Measurements from ENCODE around the gene ZNF444. TPM values are rescaled to one million over a fixed set of nuclear protein-coding genes. Genes with fewer than 3 reads are reported as not detected.
"Not testable (repeated sequence)": the region's sequence is repeated elsewhere in the genome, so short reads cannot be mapped to it uniquely, and the experiment has no call there.

The ZNF444 gene
- total RNA-seq, 2 donors from 2014 or later: 24.8 to 29.5 TPM

GRCh38 chr19:56105831-56106396 is 35.2 kb upstream of the ZNF444 start:
- intact Hi-C loops (cut with DNase I, micrococcal nuclease); DNase-seq: not testable (repeated sequence)
- ATAC-seq: peak; percentile 1

DNA sequence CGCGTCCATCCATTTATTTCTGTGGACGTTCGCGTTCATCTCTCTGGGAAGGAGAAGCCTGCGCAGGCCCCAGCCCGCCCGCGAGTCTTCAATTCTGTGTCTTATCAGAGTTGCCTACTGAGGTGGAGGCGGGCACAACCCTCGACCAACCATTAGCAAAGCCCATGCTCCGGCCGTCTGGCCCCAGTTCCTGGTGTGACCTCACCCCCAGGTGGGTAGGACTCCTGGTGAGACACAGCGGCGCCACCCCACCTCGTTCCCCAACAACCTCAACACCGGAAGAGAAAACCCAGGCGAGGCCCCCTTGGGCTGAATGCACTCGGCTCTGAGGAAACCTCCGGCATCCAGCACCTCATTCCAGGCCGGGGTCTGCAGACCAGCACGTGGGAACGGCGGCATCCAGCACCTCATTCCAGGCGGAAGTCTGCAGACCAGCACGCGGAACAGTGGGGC is 34.7 kb upstream of the ZNF444 start:
- intact Hi-C loops (cut with DNase I, micrococcal nuclease): no loop called here
- DNase-seq (peak; percentile 76 to 90), ATAC-seq (peak; percentile 62)

- intact Hi-C loops (cut with DNase I, micrococcal nuclease): no loop called here
- no peak for ATAC-seq
These were observed 34.1 kb upstream of the ZNF444 start for GRCh38 chr19:56106993-56107392.

DNA sequence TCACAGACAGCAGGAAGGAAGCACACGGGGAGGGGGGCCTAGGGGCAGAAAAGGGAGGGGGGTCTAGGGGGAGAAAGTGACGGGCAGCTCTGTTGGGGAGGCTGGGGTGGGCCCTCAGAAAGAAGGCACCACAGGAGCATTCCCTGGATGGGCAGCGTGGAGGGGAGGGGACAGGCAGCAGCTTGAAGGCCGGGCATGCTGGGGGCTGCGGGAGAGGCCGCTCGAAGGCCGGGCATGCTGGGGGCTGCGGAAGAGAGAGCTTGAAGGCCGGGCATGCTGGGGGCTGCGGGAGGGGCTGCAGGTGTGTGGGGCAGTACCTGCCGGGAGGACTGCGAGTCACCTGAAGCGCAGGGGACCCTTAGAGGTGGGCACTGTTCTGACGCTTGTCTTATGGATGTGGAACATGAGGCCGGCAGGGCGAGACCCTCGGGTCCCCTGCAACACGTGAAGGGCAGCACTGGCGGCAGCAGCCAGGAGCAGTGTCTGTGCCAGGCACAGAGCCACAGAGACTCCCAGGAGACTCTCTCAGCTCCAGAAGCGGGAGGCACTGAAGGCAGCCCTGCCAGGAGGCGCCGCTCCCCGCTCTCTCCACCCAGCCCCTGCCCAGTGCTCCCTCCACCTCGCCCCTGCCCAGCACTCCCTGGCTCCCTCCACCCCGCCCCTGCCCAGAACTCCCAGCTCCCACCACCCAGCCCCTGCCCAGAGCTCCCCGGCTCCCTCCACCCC is 33.3 kb upstream of the ZNF444 start:
- intact Hi-C loops (cut with DNase I, micrococcal nuclease): no loop called here

More at GRCh38 chr19:56106993-56107392, 34.1 kb upstream of the ZNF444 start:
- DNase-seq: no peak

GRCh38 chr19:56108447-56109195 is 32.5 kb upstream of the ZNF444 start:
- ATAC-seq (no peak), DNase-seq (peak in 1 of 2 donors; percentile 42)
- intact Hi-C loops (cut with DNase I, micrococcal nuclease): no loop called here

More for the DNA sequence above, 33.3 kb upstream of the ZNF444 start:
- DNase-seq (peak; percentile 62 to 70), ATAC-seq (peak; percentile 44)

DNA sequence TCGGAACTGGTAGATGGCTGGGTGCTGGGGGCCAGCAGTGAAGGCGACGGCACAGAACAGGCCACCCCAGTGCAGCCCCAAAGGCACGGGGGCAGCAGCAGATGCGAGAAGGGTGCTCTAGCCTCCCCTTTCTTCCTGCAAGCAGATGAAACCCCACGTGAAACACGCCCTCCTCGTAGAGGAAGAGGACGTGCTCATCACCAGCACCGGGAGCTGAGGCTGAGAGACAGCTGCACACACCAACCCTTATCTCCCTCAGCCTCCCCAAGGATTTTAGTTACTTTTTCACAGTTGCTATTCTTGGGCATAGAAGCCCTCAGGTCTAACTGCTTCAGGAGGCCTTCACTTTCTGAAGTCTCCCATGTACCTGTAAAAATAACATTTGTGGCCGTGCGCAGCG is 31.9 kb upstream of the ZNF444 start:
- no peak for DNase-seq
- intact Hi-C loops (cut with DNase I, micrococcal nuclease): no loop called here
- ATAC-seq: no peak

DNA sequence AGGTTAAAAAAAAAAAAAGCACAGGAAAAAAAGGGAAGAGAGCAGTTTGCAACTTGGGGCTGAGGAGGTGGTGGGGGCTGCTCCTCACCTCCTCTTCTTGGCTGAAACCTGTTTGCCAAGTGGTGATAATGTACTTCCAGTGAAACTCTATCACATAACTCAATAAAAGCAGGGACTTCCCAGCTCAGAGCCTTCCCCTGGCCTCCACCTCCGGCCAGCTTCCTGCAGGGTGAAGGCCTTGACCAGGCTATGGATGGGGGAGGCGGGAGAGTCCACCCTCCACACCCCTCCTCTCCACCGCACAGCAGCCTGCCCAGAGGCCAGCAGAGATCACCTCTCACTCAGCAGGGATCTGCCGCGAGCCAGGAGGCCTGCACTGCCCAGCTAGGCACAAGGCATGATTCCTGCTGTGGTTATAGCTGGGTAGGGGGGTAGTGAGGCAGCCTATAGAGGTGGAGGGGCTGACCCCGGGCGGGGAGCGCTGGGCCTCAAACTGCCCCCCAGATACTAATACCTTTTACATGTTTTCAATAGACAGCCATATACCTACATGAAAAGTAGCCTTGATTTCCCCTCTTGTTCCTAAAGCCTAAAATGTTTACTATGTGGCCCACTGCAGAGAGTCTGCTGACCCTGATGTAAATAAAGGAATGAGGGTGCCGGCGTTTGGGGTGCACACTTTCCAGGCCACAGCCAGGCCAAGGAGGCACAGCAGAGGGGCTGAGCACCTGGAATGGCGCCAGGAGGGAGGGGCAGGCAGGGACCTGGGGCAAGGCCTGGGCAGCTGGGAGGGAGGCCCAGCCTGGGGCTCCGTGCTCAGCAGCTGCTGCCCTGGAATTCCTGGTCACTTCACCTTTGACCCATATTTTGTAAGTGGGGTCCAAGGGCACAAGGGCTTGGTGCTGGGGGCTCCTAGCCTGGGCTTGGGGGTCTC is 30.3 kb upstream of the ZNF444 start:
- peak; percentile 56 for ATAC-seq
- intact Hi-C loops (cut with DNase I, micrococcal nuclease): no loop called here
- DNase-seq: peak; percentile 61 to 74

DNA sequence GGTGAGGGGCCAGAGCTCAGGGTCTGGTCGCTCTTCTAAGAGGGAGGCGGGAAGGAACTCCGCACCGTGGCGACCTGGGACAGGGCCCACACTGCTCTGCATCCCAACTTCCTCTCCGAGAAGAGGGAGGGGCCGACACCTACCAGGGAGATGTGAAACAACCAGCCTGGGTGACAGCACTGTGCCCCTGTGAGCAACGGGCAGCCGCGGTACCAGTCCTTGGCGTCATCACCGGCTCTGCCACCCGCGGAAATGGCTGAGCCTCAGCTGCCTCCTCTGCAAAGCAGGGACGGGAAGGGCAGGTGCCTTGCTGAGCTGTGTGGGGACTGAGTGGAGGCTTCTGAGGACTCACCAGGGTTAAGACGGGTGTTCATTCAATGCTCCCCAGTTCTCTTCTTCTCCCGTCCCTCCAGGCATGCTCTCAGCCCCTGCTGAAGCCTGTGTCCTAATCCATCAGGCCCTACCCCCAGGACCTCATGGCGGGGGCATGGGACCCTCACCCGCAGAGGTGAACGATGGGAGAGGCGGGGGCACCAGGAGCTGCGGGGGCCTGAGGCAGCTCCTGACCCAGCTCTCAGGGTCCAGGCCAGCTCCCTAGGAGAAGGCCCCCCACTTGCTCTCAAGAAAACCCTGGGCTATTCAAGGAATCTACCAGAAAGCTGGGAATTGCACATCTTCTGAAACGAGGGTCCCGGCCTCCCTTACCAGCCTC is 29.3 kb upstream of the ZNF444 start:
- intact Hi-C loops (cut with DNase I, micrococcal nuclease): no loop called here
- ATAC-seq (peak; percentile 81), DNase-seq (peak; percentile 78 to 89)

- DNase-seq (no peak), ATAC-seq (no peak)
- intact Hi-C loops (cut with DNase I, micrococcal nuclease): no loop called here
These were observed 28.8 kb upstream of the ZNF444 start for GRCh38 chr19:56112313-56112709.

DNA sequence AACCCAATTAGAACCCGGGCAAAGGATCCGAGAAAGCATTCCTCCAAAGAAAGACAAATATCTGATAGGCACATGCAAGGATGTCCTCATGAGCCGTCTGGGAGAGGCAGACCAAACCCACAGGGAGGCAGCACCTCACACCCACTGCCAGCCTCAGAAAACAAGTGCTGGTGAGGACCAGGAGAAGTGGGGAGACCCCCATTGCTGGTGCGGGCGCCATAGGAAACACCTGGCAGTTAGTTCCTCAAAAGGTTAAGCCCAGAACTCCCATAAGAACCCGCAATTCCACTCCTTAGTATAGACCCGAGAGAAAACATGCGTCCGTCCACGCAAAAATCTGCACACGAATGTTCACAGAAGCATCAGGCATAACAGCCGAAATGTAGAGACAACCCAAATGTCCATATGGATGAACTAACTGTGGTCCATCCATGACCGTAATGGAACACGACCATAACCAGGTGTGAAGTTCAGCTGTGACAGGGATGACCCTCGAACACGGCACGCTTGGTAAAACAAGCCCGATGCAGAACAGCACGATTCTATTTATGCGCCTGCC is 27.9 kb upstream of the ZNF444 start:
- ATAC-seq (no peak), DNase-seq (no peak)
- intact Hi-C loops (cut with DNase I, micrococcal nuclease): no loop called here

DNA sequence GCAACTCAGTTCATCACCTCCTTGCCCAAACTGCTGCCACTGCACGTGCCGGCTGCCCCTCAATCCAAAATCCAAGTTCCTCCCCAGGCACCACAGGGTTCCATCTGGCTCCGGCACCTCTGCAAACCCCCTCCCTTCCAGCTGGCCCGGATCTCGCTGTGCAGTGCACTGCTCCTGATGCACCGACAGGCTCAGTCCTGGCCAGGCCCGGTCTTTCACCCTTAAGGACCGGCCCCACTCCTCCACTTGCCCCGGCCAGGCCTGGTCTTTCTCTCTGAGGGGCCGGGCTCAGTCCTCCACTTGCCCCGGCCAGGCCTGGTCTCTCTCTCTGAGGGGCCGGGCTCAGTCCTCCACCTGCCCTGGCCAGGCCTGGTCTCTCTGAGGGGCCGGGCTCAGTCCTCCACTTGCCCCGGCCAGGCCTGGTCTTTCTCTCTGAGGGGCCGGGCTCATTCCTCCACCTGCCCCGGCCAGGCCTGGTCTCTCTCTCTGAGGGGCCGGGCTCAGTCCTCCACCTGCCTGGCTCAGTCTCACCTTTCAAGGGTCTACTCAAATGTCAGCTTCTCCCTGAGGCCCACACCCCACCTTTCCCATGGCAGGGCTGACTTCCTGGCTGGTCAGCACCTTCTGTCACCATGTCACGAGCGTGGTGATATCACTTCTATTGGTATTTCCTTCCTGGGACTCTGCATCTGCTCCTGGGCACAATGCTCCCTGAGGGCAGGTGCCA is 26.9 kb upstream of the ZNF444 start:
- intact Hi-C loops (cut with DNase I, micrococcal nuclease): no loop called here
- DNase-seq (no peak), ATAC-seq (no peak)

DNA sequence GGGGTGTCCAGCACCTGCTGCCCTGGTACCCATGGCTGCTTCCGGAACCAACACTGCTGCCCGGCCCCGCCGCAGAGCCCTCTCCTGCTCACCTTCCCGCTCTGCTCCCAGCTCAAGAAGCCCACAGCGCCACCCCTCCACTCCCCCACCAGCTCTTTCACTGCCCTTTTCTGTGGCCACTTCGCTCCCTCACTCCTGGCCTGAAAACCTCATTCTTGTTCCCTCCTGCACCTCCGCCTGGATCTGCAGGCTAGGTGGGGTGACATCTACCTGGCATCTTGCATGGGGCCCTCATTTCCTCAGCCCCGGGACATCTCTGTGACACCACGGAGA is 26.3 kb upstream of the ZNF444 start:
- DNase-seq (no peak), ATAC-seq (no peak)
- intact Hi-C loops (cut with DNase I, micrococcal nuclease): no loop called here

DNA sequence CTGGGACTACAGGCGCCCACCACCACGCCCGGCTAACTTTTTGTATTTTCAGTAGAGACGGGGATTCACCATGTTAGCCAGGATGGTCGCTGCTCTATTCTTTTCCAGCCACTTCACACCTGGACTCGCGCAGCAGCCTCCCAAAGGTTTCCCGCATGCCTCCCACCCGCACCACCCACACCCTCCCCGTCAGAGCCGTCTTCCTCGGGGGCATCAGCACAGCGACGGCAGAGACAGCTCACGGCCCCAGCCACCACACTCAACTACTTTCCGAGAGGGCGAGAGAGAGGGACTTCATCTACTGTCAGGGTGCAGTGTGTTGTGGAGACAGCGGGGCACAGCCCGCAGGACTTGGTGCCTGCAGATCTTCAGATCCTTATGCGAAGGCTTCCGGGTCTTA is 25.6 kb upstream of the ZNF444 start:
- DNase-seq (no peak), ATAC-seq (no peak)
- intact Hi-C loops (cut with DNase I, micrococcal nuclease): no loop called here

GRCh38 chr19:56116606-56117005 is 24.5 kb upstream of the ZNF444 start:
- ATAC-seq: no peak
- intact Hi-C loops (cut with DNase I, micrococcal nuclease): no loop called here

GRCh38 chr19:56117376-56117884 is 23.7 kb upstream of the ZNF444 start:
- intact Hi-C loops (cut with DNase I, micrococcal nuclease): no loop called here
- no peak for ATAC-seq
- peak in 1 of 2 donors; percentile 65 for DNase-seq

More at GRCh38 chr19:56116606-56117005, 24.5 kb upstream of the ZNF444 start:
- DNase-seq: no peak

DNA sequence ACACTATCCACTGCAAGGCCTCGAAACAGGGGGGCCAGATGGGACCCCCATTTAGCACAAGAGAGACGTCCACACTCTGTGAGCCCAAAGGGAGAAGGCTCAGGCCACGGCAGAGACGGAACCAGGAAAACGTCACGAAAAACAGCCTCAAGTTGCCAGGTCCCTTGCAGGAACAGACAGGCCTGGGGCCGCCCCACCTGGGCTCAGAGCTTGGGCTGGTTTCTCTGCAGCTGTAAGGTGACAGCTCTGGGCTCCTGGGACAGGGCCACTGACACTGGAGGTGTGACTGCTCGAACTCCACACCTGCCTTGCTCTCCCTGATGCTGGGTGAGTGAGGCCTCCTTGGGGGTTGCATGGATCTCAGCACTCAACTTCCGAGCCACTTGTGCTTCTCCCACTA is 23.2 kb upstream of the ZNF444 start:
- DNase-seq (no peak), ATAC-seq (no peak)
- intact Hi-C loops (cut with DNase I, micrococcal nuclease): no loop called here
